K562 (cell line): ENCODE data around the gene COL8A2. TPM values are rescaled to one million over a fixed set of nuclear protein-coding genes. Genes with fewer than 3 reads are reported as not detected.
A peak's percentile ranks its signal among the peaks of the same experiment; 100 is the strongest.

Experiments used
- CTCFL ChIP-seq: IDR thresholded peaks from 2 replicates; pipeline ENCODE4 v1.6.1; 2011; ENCODE audit warnings: borderline replicate concordance, low read depth, mild to moderate bottlenecking, moderate library complexity, low read length; ENCODE audit not compliant: insufficient read depth, poor library complexity, severe bottlenecking
- FOXM1 ChIP-seq, 2 experiments: fragments of 450-650 bp in 1 of 2; sonication (generic) in 1 of 2; formaldehyde crosslinking in 1 of 2; IDR thresholded peaks; 2 replicates each; pipeline versions ENCODE4 v1.6.1 to v1.9.0; 2017 to 2022; ENCODE audit warnings: low read depth in 2 of 2, mild to moderate bottlenecking in 2 of 2, missing genetic modification reagents in 1 of 2, moderate library complexity in 1 of 2
- FOXP1 ChIP-seq: sonication (generic); formaldehyde crosslinking; IDR thresholded peaks from 2 replicates; pipeline ENCODE4 v1.8.0; 2022; ENCODE audit warnings: mild to moderate bottlenecking, missing genetic modification reagents
- HIVEP1 ChIP-seq: fragments of 250-450 bp; sonication (Bioruptor Pico); IDR thresholded peaks from 2 replicates; pipeline ENCODE4 v1.4.0; 2020; ENCODE audit warnings: mild to moderate bottlenecking
- KAT7 ChIP-seq: sonication (generic); formaldehyde crosslinking; IDR thresholded peaks from 2 replicates; pipeline ENCODE4 v1.8.0; 2022; ENCODE audit warnings: missing genetic modification reagents, mild to moderate bottlenecking, borderline replicate concordance
- KLF1 ChIP-seq: fragments of 450-650 bp; IDR thresholded peaks from 2 replicates; pipeline ENCODE4 v1.6.1; 2016; ENCODE audit warnings: missing genetic modification characterization, missing compliant biosample characterization
- NR4A1 ChIP-seq, 2 experiments: fragments of 250-450 bp in 1 of 2; fragments of 450-650 bp in 1 of 2; sonication (Bioruptor Pico) in 1 of 2; IDR thresholded peaks; 2 replicates each; pipeline versions ENCODE4 v1.4.0 to v1.6.1; 2016 to 2020; ENCODE audit warnings: mild to moderate bottlenecking in 2 of 2, missing compliant biosample characterization in 1 of 2, missing genetic modification characterization in 1 of 2, moderate library complexity in 1 of 2
- PREB ChIP-seq: sonication (generic); formaldehyde crosslinking; IDR thresholded peaks from 2 replicates; pipeline ENCODE4 v1.8.1; 2023; ENCODE audit warnings: mild to moderate bottlenecking, missing genetic modification reagents
- SMC3 ChIP-seq: conservative IDR thresholded peaks from 2 replicates; pipeline ENCODE4 v1.6.1; 2011; ENCODE audit warnings: low read depth, low read length, improper control_type of control experiment; ENCODE audit not compliant: insufficient read depth
- TBP ChIP-seq: optimal IDR thresholded peaks from 2 replicates; pipeline ENCODE3; 2011; ENCODE audit warnings: low read depth, low read length, improper control_type of control experiment
- TRIM25 ChIP-seq: fragments of 450-650 bp; IDR thresholded peaks from 2 replicates; pipeline ENCODE4 v1.7.0; 2016; ENCODE audit warnings: borderline replicate concordance
- ZBTB12 ChIP-seq: fragments of 250-450 bp; sonication (Bioruptor Pico); IDR thresholded peaks from 2 replicates; pipeline ENCODE4 v1.4.0; 2020
- ZFP36 ChIP-seq: fragments of 150-350 bp; IDR thresholded peaks from 2 replicates; pipeline ENCODE4 v1.6.1; 2018; ENCODE audit warnings: low read length, low read depth; ENCODE audit not compliant: partially characterized antibody
- ZFX ChIP-seq: sonication (generic); formaldehyde crosslinking; IDR thresholded peaks from 2 replicates; pipeline ENCODE4 v1.8.0; 2022; ENCODE audit warnings: mild to moderate bottlenecking, missing genetic modification reagents, moderate library complexity
- ZNF764 ChIP-seq: fragments of 250-450 bp; sonication (Bioruptor Pico); IDR thresholded peaks from 2 replicates; pipeline ENCODE4 v1.4.0; 2020; ENCODE audit warnings: low read depth, mild to moderate bottlenecking, moderate library complexity
- polyA plus RNA-seq, 8 experiments: library from polyadenylated mRNA; depleted of rRNA in 4 of 8; stranded (reverse) in 5 of 8; unstranded in 3 of 8; fragments of >200 nt; fragmentation: Nextera tagmentation in 2 of 8; fragmentation: Illumina TruSeq in 1 of 8; extraction: Ambion mirVana in 2 of 8; extraction: Trizol in 1 of 8; gene quantifications; 2 replicates each; pipeline versions ENCODE4 v1.2.1 to v1.2.3, GENCODE V29; 2011 to 2014; ENCODE audit warnings: inconsistent platforms in 1 of 8, missing spikeins in 1 of 8
- total RNA-seq, 7 experiments: library from RNA; depleted of rRNA in 6 of 7; stranded (reverse); fragments of >200 nt in 6 of 7; fragmentation: Illumina TruSeq in 2 of 7; extraction: Trizol in 2 of 7; gene quantifications; 2 replicates each; pipeline versions ENCODE4 v1.2.1 to v1.2.3, GENCODE V29; 2011 to 2021; ENCODE audit warnings: low replicate concordance in 1 of 7
- TF ChIP-seq, protein P1 (sequence below): sonication (generic); formaldehyde crosslinking; IDR thresholded peaks from 2 replicates; pipeline ENCODE4 v1.8.0; 2022; ENCODE audit warnings: missing genetic modification reagents, mild to moderate bottlenecking, borderline replicate concordance
- TF ChIP-seq, protein P2 (sequence below): sonication (generic); IDR thresholded peaks from 2 replicates; pipeline ENCODE4 v1.6.1; 2016

The COL8A2 gene
- total and polyA plus RNA-seq, 9 of the 15 experiments (the other 6 are each of a cell fraction or from before 2014, with no cell fraction given): 0.03 to 0.14 (median 0.04) TPM; not detected in 5

GRCh38 chr1:36088577-36089392 lies 36.2 kb downstream of the COL8A2 start, which contains the start of gene ADPRS (continued):
- TF ChIP-seq CTCFL (peak; percentile 99), KLF1 (tag) (peak; percentile 94), TRIM25 (no peak), TBP (peak; percentile 93), ZFX (CRISPR knock-in tag) (peak; percentile 97), SMC3 (peak; percentile 74), NR4A1 (CRISPR knock-in tag; IDR thresholded peaks at IDR 0.05) (no peak), NR4A1 (tag; IDR thresholded peaks at IDR 0.05) (peak; percentile 77), ZNF764 (no peak), PREB (0 out of 2 replicates have a peak, but pooled peaks have one; percentile 14), FOXM1 (IDR thresholded peaks at IDR 0.05; ENCODE audit: low read depth) (no peak), FOXM1 (CRISPR knock-in tag; IDR thresholded peaks at IDR 0.05; ENCODE audit: low read depth) (no peak; the same call in 1 of the 2 replicates), KAT7 (CRISPR knock-in tag) (peak; percentile 85), HIVEP1 (no peak), FOXP1 (CRISPR knock-in tag) (peak; percentile 95), ZFP36 (peak; percentile 29), ZBTB12 (CRISPR knock-in tag) (peak; percentile 95)
- TF ChIP-seq, protein P1, sequence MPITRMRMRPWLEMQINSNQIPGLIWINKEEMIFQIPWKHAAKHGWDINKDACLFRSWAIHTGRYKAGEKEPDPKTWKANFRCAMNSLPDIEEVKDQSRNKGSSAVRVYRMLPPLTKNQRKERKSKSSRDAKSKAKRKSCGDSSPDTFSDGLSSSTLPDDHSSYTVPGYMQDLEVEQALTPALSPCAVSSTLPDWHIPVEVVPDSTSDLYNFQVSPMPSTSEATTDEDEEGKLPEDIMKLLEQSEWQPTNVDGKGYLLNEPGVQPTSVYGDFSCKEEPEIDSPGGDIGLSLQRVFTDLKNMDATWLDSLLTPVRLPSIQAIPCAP: no peak
- TF ChIP-seq, protein P2, sequence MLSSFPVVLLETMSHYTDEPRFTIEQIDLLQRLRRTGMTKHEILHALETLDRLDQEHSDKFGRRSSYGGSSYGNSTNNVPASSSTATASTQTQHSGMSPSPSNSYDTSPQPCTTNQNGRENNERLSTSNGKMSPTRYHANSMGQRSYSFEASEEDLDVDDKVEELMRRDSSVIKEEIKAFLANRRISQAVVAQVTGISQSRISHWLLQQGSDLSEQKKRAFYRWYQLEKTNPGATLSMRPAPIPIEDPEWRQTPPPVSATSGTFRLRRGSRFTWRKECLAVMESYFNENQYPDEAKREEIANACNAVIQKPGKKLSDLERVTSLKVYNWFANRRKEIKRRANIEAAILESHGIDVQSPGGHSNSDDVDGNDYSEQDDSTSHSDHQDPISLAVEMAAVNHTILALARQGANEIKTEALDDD: no peak
